ENCODE results near the gene AIPL1. TPM values are rescaled to one million over a fixed set of nuclear protein-coding genes. Genes with fewer than 3 reads are reported as not detected.

AIPL1 gene
- total RNA-seq, 1 experiment from 2014 or later: not detected

GRCh38 chr17:6387858-6388257 is 47.1 kb downstream of the AIPL1 start:
- no peak overlapping the region for H3K4me3 ChIP-seq (ENCODE audit: low read depth, low read length, poor library complexity, severe bottlenecking)
- no peak overlapping the region for H3K27ac ChIP-seq (ENCODE audit: low read depth, low read length, poor library complexity, severe bottlenecking)

DNA sequence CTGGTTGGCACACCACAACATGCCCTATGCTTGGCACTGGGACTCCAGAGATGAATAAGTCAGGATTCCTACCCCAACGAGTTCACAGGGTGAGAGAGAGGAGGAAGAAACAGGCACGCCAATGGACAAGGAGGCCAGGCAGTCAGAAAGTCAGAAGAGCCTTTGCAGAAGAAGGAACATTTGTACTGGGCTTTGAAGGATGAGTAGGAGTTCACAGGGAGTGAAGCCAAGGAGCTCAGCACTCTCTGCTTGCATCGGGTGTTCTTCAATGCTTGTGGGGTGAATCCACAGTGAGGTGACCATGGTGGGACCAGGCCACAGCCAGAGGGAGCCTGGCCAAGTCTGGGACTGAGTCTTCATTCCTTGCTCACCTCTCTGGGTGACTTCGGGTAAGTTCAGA is 47.5 kb downstream of the AIPL1 start:
- intact Hi-C loops (cut with micrococcal nuclease; ENCODE audit: unreplicated experiment): no loop called here
- Histone ChIP-seq H3K4me1 (ENCODE audit: insufficient read depth, low read length, poor library complexity, severe bottlenecking) (no peaks in the 10 kb centered on the region), H3K4me3 (ENCODE audit: low read depth, low read length, poor library complexity, severe bottlenecking) (no peak overlapping the region), H3K36me3 (ENCODE audit: insufficient read depth, low read length, poor library complexity, severe bottlenecking) (no peaks in the 10 kb centered on the region), H3K27me3 (replicated peaks; ENCODE audit: insufficient read depth, low read depth, low read length, poor library complexity) (peaks cover 23% of the 10 kb centered on the region), H3K9me3 (ENCODE audit: low read depth, low read length, poor library complexity, severe bottlenecking) (no peaks in the 10 kb centered on the region), H3K27ac (ENCODE audit: low read depth, low read length, poor library complexity, severe bottlenecking) (no peak overlapping the region)
- no peak for TF ChIP-seq EZH2 (IDR thresholded peaks at IDR 0.05; ENCODE audit: borderline replicate concordance, low read depth, low read length, poor library complexity, severe bottlenecking)
- TF ChIP-seq CTCF (conservative IDR thresholded peaks at IDR 0.05; ENCODE audit: low read depth, low read length): no peak
- no TSS peak for BruUV-seq (replicated peaks)
- CTCF ChIA-PET: no interaction called here
- no peak for DNase-seq (ENCODE audit: low spot score)
- POLR2A ChIA-PET (ENCODE audit: low non-redundant PET): no interaction called here

More at GRCh38 chr17:6387858-6388257, 47.1 kb downstream of the AIPL1 start:
- intact Hi-C loops (cut with micrococcal nuclease; ENCODE audit: unreplicated experiment): no loop called here
- Histone ChIP-seq H3K27me3 (replicated peaks; ENCODE audit: insufficient read depth, low read depth, low read length, poor library complexity) (peaks cover 23% of the 10 kb centered on the region), H3K9me3 (ENCODE audit: low read depth, low read length, poor library complexity, severe bottlenecking) (no peaks in the 10 kb centered on the region), H3K36me3 (ENCODE audit: insufficient read depth, low read length, poor library complexity, severe bottlenecking) (no peaks in the 10 kb centered on the region), H3K4me1 (ENCODE audit: insufficient read depth, low read length, poor library complexity, severe bottlenecking) (no peaks in the 10 kb centered on the region)
- no TSS peak for BruUV-seq (replicated peaks)
- DNase-seq (ENCODE audit: low spot score): no peak
- ChIA-PET CTCF (no interaction called here), POLR2A (ENCODE audit: low non-redundant PET) (no interaction called here)
- TF ChIP-seq CTCF (conservative IDR thresholded peaks at IDR 0.05; ENCODE audit: low read depth, low read length): no peak
- no peak for TF ChIP-seq EZH2 (IDR thresholded peaks at IDR 0.05; ENCODE audit: borderline replicate concordance, low read depth, low read length, poor library complexity, severe bottlenecking)

DNA sequence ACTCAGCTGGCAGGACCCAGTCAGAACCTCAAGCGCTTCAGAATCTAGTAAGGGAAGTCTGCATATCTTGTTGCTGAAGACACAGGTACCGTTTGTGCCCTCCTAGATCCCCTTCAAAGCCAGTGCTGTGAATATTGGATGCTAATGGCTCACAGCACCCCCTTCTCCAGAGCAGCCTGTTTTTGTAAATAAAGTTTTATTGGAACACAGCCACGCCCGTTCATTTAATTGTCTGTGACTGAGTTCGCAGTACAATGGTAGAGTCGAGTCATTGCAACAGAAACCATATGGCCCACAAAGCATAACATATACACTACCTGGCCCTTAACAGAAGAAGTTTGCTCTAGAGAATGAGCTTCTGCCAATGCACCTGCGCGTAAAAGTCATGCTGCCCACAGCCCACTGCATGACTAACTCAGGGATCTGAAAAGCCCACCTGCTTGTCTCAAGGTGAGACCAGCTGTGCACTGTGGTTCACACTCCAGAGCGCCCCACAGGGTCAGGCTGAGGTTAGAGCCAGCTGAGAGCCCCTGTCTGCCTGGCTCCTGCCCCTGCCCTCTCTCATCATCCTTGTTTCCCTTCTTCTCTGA is 48.8 kb downstream of the AIPL1 start:
- ChIA-PET CTCF (no interaction called here), POLR2A (ENCODE audit: low non-redundant PET) (no interaction called here)
- Histone ChIP-seq H3K4me3 (ENCODE audit: low read depth, low read length, poor library complexity, severe bottlenecking) (no peak overlapping the region), H3K9me3 (ENCODE audit: low read depth, low read length, poor library complexity, severe bottlenecking) (no peaks in the 10 kb centered on the region), H3K36me3 (ENCODE audit: insufficient read depth, low read length, poor library complexity, severe bottlenecking) (no peaks in the 10 kb centered on the region), H3K27me3 (replicated peaks; ENCODE audit: insufficient read depth, low read depth, low read length, poor library complexity) (peaks cover 23% of the 10 kb centered on the region), H3K4me1 (ENCODE audit: insufficient read depth, low read length, poor library complexity, severe bottlenecking) (peaks cover 5% of the 10 kb centered on the region), H3K27ac (ENCODE audit: low read depth, low read length, poor library complexity, severe bottlenecking) (no peak overlapping the region)
- no peak for DNase-seq (ENCODE audit: low spot score)
- no TSS peak for BruUV-seq (replicated peaks)
- intact Hi-C loops (cut with micrococcal nuclease; ENCODE audit: unreplicated experiment): no loop called here
- TF ChIP-seq EZH2 (IDR thresholded peaks at IDR 0.05; ENCODE audit: borderline replicate concordance, low read depth, low read length, poor library complexity, severe bottlenecking): no peak
- TF ChIP-seq CTCF (conservative IDR thresholded peaks at IDR 0.05; ENCODE audit: low read depth, low read length): no peak

Measured in A673 (cell line).